Left renal pelvis (tissue), 4 donors: Measurements from ENCODE around the gene ALOX12B. TPM values are rescaled to one million over a fixed set of nuclear protein-coding genes. Genes with fewer than 3 reads are reported as not detected.
"Not testable (repeated sequence)": the region's sequence is repeated elsewhere in the genome, so short reads cannot be mapped to it uniquely, and the experiment has no call there.

ENCODE experiments used
- DNase-seq, 4 donors: peaks; one replicate each; pipeline ENCODE4 v3.0.0-alpha.2; 2013; ENCODE audit warnings: low read depth in 4 of 4, low spot score in 3 of 4
- polyA plus RNA-seq, 4 donors: library from polyadenylated mRNA; unstranded; fragments of 120-200 nt; gene quantifications; one replicate each; pipeline ENCODE4 v1.2.1, GENCODE V29; 2013; ENCODE audit not compliant: insufficient read length in 4 of 4

The ALOX12B gene
- polyA plus RNA-seq, 4 donors = 0.54 to 1.1 (median 0.72) TPM; not detected in 1

DNA sequence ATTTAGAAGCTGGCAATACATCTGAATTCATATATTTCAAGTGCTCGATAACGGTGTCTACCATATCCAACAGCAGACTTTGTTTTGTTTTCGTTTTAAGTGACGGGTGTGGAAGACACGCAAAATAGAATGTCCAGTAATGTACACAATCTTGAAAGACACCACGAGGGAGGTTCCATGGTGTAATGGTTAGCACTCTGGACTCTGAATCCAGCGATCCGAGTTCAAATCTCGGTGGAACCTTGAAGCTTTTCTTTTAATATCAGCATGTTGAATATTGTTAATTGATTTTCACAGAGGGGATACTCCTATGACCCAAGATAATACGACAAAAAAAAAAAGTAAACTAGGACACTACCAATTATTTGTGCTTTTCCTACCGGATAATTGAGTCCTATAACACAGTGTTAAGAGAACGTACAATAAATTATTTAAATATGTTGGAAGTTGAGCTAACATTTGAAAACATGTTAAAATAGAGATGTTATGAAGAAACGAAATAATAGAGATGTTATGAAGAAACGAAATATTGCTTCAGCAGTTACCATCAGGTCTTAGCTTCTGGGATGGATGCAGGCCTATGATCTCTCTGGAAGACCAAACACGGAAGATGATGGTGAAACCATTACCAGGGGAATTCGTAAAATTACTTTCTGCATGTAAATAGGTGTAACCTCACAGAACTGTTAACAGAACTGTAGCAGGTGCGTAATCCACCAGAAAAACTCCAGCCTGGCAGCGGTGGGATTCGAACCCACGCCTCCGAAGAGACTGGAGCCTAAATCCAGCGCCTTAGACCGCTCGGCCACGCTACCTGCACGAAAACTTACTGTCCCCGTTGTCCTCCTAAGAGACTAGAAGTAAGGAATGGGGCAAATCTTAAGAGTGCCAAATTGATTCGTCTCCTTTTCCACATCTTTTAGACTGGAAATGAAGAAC is 32.3 kb upstream of the ALOX12B start:
- peak in 3 of 4 donors; percentile 83 to 91 (median 90) for DNase-seq

DNA sequence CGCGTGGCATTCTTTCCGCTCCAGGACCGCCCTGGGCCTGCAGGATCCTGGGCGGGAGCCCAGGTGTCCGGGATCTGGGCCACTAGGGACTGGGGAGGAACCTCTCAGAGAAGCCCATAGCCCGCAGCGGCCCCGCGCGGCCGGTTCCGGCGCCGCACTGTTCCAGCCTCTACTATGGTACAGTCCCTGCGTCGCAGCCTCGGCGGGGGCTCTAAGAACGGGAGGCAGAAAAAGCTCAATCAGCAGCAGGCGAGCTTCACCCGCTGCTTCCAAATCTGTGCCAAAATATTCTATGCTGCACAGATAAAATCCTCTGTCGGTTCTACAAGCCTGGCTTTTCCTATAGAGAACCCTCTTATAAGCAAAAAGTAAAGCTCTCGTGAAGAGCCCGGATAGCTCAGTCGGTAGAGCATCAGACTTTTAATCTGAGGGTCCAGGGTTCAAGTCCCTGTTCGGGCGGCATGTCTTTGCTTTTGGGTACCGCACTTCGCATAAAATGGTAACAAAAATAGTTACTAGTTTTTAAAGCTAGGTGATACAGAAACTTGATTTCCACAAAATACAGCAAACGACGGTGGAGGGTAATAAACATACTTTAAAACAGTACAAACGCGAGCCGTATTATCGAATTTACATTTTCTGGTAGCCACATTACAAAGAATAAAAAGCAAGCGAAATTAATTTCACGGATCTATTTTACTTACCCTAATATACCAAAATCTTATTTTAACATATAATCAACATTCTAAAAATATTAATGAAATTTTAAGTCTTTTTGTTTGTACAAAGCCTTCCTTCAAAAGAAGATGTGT is 31.5 kb upstream of the ALOX12B start:
- peak in 1 of 4 donors; percentile 79 for DNase-seq

DNA sequence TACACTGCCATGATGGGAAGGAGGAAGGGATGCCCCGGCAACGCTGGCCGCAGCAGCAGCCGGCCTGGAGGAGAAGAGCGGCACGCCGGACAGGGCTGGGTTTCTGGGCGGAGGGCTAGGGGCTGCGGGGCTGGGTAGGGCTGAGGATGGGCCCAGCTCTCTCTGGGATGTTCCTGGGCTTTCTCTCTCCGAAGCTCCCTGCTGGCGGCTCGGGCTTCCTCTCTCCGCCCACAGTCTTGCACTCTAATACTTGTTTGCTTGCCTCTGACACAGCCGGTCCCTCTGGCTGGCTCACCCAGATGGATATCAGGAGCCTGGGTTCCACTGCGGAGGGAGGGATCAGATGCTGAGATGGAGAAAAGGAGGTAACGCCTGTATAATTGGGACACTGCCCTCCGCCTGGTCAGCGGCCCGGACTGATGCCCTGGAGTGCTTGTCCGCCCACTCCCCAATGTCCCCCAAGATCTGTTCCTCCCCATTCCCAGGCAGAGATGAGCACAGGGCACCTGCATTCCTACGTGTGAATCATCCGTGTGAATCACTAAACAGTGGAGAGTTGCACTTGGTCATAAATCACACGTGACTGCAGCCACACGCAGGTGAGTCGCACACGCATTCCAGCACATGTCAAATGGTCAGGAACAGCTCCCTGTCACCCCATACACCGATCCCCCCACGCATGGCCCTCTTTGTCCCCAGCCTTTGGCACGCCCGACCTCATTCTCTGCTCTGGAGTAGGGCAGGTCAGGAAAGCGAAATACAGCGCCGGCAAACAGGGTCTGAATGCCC is 30.7 kb upstream of the ALOX12B start, which contains the start of gene ALOXE3:
ALOXE3 (minus strand) TSS at position 535 of the 789 bp plus-strand sequence; CDS start at position 11, 524 bp downstream.
- DNase-seq = no peak

DNA sequence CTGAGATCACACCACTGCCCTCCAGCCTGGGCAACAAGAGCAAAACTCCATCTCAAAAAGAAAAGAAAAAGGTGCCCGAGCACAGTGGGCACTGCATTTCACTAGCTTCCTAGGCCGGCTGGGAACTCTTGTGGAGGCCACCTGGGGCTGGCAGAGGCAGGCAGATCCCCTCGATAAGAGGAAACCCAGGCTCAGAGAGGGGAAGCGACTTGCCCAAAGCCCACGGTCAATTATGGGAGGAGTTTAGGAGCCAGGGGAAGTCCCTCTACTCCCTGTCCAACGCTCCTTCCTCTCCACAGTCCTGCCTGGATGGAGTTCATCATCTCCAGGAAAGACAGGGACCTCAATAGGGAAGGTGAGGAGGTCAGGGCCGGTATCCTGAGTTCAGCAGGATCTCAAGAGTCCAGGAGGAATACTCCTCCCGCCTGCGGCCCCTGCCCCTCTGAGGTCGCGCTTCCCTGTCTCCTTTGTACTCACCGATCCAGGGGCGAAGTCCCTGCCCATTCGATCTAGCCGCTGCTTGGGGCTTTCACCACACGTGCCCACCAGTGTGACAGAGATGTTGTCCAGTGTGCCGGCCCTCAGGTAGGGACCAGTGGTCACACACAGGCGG is 30.0 kb upstream of the ALOX12B start:
- DNase-seq = no peak

DNA sequence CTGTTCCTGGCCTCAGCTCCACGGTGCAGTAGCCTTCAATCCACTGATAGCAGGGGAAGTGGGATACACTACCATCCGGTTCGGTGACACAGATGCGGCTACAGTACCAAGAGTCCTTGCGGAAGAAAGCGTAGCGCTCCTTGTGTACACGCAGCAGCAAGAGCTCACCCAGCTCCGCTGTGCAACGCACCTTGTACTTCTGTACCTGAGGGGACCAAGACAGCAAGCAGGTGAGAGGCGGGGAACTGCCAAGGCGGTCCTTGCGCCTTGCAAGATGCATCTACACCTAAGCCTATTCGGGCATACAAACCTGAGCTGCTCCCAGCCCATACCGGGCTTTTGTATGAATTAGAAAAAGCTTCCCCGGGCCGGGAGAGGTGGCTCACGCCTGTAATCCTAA is 29.3 kb upstream of the ALOX12B start:
- DNase-seq = no peak

DNA sequence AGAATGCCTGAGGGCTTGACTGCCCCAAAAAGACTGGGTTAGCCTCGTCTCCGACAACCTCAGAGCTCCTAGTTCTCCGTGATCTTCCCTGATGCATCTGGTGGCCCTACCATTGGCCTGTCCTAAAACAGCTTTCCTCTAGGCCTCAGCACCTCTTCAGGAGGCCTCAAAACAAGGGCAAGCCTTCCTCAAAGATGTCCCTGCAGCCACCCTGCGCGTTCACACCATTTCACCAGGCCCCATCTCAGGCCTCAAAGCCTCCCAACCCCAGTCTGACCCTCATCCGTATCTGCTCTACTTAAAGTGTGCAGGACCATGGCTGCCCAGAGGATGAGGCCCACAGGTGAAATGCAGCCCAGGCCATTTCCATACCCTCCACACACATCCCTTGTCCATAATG is 23.4 kb upstream of the ALOX12B start:
- DNase-seq = no peak

DNA sequence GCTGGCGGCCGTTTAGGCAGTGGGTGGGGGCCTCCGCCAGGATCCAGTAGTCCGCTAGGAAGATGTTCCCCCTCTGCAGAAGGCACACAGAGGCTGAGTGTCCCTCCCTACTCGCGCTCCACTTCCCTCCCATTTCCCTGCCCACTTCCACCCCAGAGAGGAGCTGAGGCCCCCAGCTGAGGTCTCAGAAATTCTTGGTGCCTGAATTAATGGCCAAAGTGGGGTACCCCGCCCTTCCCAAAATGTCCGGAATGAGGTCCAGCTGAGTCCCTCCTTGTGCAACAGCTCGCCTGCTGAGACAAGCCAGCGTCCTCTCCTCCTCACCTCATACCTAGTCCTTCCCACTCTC is 22.9 kb upstream of the ALOX12B start:
- no peak for DNase-seq

DNA sequence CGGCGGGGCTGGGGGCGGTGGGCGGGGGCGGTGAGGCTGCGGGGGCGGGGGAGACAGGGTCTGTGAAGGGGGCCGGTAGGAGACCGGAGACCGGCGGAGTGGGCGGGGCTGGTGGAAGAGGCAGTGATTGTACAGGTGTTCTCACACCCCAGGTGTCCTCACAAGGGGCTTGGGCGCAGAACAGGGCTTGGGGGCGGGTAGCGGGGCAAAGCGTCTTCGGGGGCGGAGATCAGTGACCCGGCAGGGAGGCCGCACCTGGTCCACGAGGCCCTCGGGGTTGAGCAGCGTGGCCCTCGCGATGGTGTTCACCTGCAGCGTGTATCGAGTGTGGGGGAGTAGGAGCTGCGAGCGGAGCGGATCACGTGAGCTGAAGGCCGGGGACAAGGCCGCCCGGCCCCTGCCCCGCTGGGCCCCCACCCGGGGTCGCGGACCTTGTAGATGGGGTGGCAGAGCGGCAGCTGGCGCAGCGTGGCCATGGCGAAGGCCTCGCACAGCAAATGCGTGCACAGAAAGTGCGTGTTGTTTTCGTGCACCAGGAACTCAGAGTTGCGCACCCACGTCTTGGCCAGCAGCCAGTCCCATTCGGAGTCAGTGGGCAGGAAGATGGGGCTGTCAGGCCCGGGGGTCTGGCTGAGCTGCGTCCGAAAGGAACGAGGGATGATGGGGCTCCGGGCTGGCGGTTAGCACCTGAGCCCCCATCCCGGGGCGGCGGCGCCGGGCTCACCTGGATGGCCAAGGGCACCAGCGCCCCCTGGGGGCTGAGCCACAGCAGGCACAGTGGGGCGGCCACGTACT is 22.3 kb upstream of the ALOX12B start:
- peak in 1 of 4 donors; percentile 27 for DNase-seq

DNA sequence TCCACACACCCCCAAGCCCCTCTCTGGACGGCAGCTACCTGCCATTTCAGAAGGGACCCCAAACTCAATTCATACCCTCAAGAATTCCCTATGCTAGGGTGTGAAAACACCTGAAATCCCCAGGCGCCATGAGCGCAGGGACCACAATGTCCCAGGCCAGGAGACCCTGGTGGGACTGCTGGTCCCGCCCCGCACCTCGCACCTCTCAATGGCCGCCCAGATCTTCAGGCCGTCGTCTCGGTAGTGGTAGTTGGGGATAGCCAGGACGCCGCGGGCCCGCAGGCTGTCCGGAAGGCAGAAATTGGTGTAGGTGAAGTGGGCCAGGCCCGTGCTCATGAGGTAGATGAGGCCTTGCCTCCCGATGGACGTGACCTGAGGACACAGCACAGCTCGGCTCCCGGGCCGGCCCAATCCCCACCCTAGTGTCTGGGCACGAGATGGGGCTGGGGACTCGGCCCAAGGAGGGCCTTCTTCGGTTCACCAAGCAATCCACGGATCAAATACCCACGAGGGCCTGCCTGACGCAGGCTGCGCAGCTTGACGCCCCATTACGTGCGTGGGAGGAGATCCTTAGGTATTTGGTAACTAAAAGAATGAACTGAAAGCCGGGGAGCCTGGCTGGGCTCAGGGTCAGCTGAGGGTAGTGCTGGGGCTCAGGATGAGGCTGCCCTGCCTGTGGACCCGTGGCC is 21.6 kb upstream of the ALOX12B start:
- peak in 1 of 4 donors; percentile 6 for DNase-seq

DNA sequence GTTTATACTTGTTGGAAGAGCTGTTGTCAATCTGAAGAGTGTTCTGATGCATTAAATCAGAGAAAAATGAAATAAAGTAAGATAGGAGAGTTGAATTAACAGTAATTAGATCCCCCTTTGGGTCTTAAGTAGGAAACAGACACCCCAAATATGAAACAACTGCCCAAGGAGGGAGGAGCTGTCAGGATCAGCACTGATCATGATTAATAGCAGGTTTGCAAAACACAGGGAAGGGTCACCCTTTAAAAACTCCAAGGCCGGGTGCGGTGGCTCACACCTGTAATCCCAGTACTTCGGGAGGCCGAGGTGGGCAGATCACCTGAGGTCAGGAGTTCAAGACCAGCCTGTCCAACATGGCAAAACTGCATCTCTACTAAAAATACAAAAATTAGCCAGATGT is 19.5 kb upstream of the ALOX12B start:
- not testable (repeated sequence) for DNase-seq

DNA sequence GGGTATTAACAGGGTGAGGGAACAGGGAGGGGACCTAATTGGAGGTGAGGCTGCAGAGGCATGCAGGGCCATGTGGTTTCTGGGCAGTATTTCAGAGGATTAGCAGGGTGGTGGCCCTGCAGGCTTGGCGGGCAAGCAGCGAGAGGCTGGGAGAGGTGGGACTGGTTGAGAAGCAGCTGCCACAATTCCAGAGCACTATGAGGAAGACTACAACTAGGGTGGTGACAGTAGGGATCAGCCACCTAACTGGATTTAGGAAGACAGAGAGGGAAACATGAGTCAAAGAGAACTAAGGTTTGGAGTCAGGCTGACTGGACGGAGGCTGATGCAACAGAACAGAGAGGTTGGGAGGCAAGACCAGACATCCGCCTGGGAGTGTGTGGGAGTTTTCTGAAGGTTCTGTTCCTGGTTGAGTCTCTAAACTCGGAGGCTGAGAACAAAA is 18.5 kb upstream of the ALOX12B start:
- DNase-seq = no peak

DNA sequence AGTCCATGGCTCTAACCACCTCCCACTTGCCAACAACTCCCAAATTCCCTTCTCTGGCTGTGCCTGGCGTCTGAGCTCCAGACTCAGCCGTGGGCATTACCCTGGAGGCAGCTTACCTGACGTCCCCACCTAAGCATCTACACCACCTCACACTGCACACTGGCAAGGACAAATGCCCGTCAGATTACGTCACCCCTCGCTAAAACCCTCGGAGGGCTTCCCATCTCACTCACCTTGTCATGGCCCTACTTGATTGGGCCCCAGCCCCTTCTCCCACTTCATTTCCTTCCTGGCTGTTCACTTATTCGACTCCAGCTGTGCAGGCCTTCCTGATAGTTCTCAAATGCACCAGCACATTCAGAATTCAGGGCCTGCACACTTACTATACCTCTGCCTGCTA is 17.4 kb upstream of the ALOX12B start:
- DNase-seq = no peak

DNA sequence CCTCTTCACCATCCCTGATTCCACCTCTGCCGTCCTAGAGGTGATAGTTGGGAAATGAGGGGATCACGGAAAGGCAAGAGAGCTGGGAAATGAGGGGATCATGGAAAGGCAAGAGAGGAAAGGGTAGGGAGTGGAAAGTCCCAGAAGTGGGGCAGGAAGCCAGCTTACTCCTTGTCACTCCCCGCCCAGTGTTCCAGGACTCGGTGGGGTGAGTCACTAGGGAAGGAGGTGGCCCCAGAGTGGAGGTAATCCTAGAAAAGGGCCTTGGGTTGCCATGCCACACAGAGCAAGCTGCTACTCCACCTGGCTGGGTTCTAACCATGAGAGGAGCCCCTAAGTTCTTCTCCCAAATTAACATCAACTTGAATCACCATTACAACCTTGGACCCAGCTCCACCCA is 16.0 kb upstream of the ALOX12B start:
- no peak for DNase-seq

DNA sequence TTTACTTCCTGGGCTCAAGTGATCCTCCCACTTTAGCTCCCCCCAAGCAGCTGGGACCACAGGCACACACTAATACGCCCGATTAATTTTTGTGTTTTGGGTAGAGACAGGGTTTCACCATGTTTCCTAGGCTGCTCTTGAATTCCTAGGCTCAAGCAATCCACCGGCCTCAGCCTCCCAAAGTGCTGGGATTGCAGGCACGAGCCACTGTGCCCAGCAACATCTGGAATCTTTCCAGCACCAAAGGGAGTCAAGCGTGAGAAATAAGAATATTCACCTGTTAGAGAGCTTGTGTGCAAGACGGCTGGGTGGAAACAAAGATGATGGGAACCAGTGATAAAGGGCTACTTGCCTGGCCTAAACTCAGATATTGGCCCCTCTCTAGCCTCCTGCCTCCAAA is 14.2 kb upstream of the ALOX12B start:
- DNase-seq = peak in 1 of 4 donors; percentile 4

DNA sequence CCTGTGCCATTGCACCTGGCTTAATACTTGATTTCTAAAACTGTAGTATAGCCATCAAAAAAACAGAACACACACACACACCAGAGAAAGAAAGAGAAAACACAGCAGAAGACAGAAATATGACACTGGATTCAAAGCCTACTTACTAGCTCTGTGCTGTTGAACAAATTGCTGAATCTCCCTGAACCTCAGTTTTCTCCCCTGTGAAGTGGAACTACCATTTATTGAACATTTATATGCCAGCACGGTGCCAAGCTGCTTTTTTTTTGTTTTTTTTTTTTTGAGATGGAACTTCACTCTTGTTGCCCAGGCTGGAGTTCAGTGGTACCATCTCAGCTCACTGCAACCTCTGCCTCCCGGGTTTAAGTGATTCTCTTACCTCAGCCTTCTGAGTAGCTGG is 13.2 kb upstream of the ALOX12B start:
- DNase-seq = no peak

DNA sequence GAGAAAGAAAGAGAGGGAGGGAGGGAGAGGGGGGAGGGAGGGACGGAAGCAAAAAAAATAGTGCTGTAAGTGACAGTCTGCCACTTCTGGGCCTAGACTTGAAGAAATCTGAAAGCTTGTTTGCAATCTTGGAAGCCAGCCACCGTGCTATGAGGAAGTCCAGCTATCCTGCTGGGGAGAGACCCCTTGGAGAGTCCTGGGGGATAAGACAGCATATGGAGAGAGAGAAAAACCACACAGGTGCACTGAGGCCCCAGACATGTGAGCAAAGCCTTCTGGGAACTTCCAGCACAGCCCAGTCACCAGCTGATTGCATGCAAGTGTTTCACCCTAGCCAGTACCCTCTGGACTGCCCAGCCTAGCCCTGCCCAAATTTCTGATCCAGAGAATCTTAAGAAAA is 12.6 kb upstream of the ALOX12B start:
- DNase-seq = no peak

DNA sequence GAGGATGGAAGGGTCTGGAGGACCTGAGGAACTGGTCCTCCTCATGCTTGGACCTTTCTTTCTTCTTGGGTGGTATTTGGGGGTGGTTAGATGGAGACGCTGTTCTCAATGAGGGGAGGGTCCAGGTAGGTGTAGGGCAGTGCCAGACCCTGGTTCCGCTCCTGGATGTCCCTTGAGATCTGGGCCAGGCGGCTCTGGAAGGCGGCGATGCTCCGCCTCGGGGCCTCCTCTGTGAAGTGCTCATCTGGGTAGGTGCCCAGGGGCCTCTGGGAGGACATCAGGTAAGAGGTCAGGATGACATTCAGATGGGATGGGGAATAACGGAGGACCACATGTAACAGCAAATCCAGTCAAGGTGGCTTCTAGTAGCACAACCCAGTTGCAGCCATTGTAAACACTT is 9.0 kb upstream of the ALOX12B start:
- no peak for DNase-seq

DNA sequence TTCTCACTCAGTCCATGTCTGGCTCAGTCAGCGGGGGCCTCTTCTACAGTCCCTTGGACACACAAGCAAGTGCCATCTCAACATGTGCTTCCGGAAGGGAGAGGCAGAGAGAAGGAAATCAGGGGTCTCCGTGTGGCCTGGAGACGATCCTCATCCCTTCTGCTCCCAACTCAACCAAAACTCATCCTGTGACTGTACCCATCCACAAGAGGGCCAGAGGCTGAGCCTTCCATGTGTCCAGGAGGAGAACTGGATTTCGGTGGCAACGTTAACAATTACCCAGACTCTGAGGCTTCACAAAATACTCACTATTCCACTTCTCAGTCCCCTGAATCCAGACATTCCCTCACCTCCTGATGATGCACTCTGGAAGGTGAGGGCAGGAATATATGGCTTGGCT is 7.8 kb upstream of the ALOX12B start:
- DNase-seq = no peak
